ENCODE data around the gene TEAD1. TPM values are rescaled to one million over a fixed set of nuclear protein-coding genes. Genes with fewer than 3 reads are reported as not detected.

The TEAD1 gene
- total RNA-seq, 2 donors from 2014 or later: 76.4 to 94.4 TPM

GRCh38 chr11:12631651-12632050 lies 42.6 kb upstream of the TEAD1 start:
- Histone ChIP-seq H3K4me3 (ENCODE audit: low read length) (no peak overlapping the region), H3K9ac (ENCODE audit: extremely low read depth, low read length, poor library complexity, severe bottlenecking) (no peak overlapping the region), H3K36me3 (ENCODE audit: control insufficient read depth, insufficient read depth, low read length) (no peaks in the 10 kb centered on the region), H3K4me1 (ENCODE audit: control insufficient read depth, insufficient read depth, low read length) (no peaks in the 10 kb centered on the region), H3K9me3 (ENCODE audit: control insufficient read depth, low read length) (no peaks in the 10 kb centered on the region), H3K27me3 (ENCODE audit: control insufficient read depth, insufficient read depth, low read length, poor library complexity, severe bottlenecking) (no peaks in the 10 kb centered on the region), H3K27ac (ENCODE audit: low read depth, low read length) (no peak overlapping the region)
- no peak overlapping the region for H3K27ac Mint-ChIP-seq
- H3K27me3 Mint-ChIP-seq (ENCODE audit: insufficient read depth): no peaks in the 10 kb centered on the region
- no peaks in the 10 kb centered on the region for H3K4me1 Mint-ChIP-seq
- 88 to 100% methylated on average over 1 to 4 of the region's 4 CpGs for WGBS, 2 experiments (ENCODE audit: insufficient coverage in 1 of 2, insufficient read length in 1 of 2)
- no peak for DNase-seq
- no peak for TF ChIP-seq CTCF (conservative IDR thresholded peaks at IDR 0.05)
- H3K4me3 Mint-ChIP-seq: no peak overlapping the region
- no peaks in the 10 kb centered on the region for H3K36me3 Mint-ChIP-seq (ENCODE audit: low read depth)
- H3K9me3 Mint-ChIP-seq: no peaks in the 10 kb centered on the region

- no peaks in the 10 kb centered on the region for H3K27me3 Mint-ChIP-seq (ENCODE audit: insufficient read depth)
- H3K36me3 ChIP-seq (ENCODE audit: control insufficient read depth, insufficient read depth, low read length): no peaks in the 10 kb centered on the region
- no peak overlapping the region for H3K27ac Mint-ChIP-seq
- no peak overlapping the region for H3K9ac ChIP-seq (ENCODE audit: extremely low read depth, low read length, poor library complexity, severe bottlenecking)
- H3K27me3 ChIP-seq (ENCODE audit: control insufficient read depth, insufficient read depth, low read length, poor library complexity, severe bottlenecking): no peaks in the 10 kb centered on the region
- H3K4me3 ChIP-seq (ENCODE audit: low read length): no peak overlapping the region
- DNase-seq: no peak
- no peaks in the 10 kb centered on the region for H3K9me3 Mint-ChIP-seq
- no peaks in the 10 kb centered on the region for H3K36me3 Mint-ChIP-seq (ENCODE audit: low read depth)
- no peaks in the 10 kb centered on the region for H3K9me3 ChIP-seq (ENCODE audit: control insufficient read depth, low read length)
- H3K27ac ChIP-seq (ENCODE audit: low read depth, low read length): no peak overlapping the region
- H3K4me1 Mint-ChIP-seq: peaks cover 4% of the 10 kb centered on the region
- H3K4me1 ChIP-seq (ENCODE audit: control insufficient read depth, insufficient read depth, low read length): no peaks in the 10 kb centered on the region
- H3K4me3 Mint-ChIP-seq: no peak overlapping the region
- no peak for TF ChIP-seq CTCF (conservative IDR thresholded peaks at IDR 0.05)
- 88% methylated on average over 1 of the region's 1 CpG; no CpG with 5 or more reads in 1 of the 2 experiments for WGBS, 2 experiments (ENCODE audit: insufficient coverage in 1 of 2, insufficient read length in 1 of 2)
Observed at GRCh38 chr11:12634329-12634728, 39.9 kb upstream of the TEAD1 start.

GRCh38 chr11:12636871-12637410 lies 37.3 kb upstream of the TEAD1 start:
- Histone ChIP-seq H3K9ac (ENCODE audit: extremely low read depth, low read length, poor library complexity, severe bottlenecking) (no peak overlapping the region), H3K36me3 (ENCODE audit: control insufficient read depth, insufficient read depth, low read length) (no peaks in the 10 kb centered on the region), H3K4me3 (ENCODE audit: low read length) (no peak overlapping the region), H3K9me3 (ENCODE audit: control insufficient read depth, low read length) (no peaks in the 10 kb centered on the region), H3K4me1 (ENCODE audit: control insufficient read depth, insufficient read depth, low read length) (no peaks in the 10 kb centered on the region), H3K27ac (ENCODE audit: low read depth, low read length) (peak overlapping the region; percentile 22), H3K27me3 (ENCODE audit: control insufficient read depth, insufficient read depth, low read length, poor library complexity, severe bottlenecking) (no peaks in the 10 kb centered on the region)
- DNase-seq: no peak
- peaks cover 2% of the 10 kb centered on the region for H3K27me3 Mint-ChIP-seq (ENCODE audit: insufficient read depth)
- H3K4me1 Mint-ChIP-seq: peaks cover 6% of the 10 kb centered on the region
- H3K4me3 Mint-ChIP-seq: no peak overlapping the region
- peak overlapping the region; percentile 70 for H3K27ac Mint-ChIP-seq
- H3K9me3 Mint-ChIP-seq: peaks cover 5% of the 10 kb centered on the region
- no peak for TF ChIP-seq CTCF (conservative IDR thresholded peaks at IDR 0.05)
- no peaks in the 10 kb centered on the region for H3K36me3 Mint-ChIP-seq (ENCODE audit: low read depth)
- 78 to 82% methylated on average over 3 to 5 of the region's 5 CpGs for WGBS, 2 experiments (ENCODE audit: insufficient coverage in 1 of 2, insufficient read length in 1 of 2)
